Glutamatergic neuron (in vitro differentiated cells): Measurements from ENCODE around the gene GPR63. TPM values are rescaled to one million over a fixed set of nuclear protein-coding genes. Genes with fewer than 3 reads are reported as not detected.

Experiments
- DNase-seq: peaks from one replicate; pipeline ENCODE4 v3.0.0; 2022
- H3K27ac Mint-ChIP-seq: one replicate; pipeline ENCODE4 v1.8.0; 2020; ENCODE audit warnings: mild to moderate bottlenecking, mixed read lengths, inconsistent platforms; ENCODE audit not compliant: unreplicated experiment
- H3K27me3 Mint-ChIP-seq: one replicate; pipeline ENCODE4 v1.8.0; 2020; ENCODE audit warnings: mild to moderate bottlenecking, moderate library complexity, mixed read lengths, inconsistent platforms; ENCODE audit not compliant: unreplicated experiment
- H3K36me3 Mint-ChIP-seq: one replicate; pipeline ENCODE4 v1.8.0; 2020; ENCODE audit warnings: mild to moderate bottlenecking, mixed read lengths, inconsistent platforms; ENCODE audit not compliant: unreplicated experiment
- H3K4me1 Mint-ChIP-seq: one replicate; pipeline ENCODE4 v1.8.0; 2020; ENCODE audit warnings: mild to moderate bottlenecking, low read depth, mixed read lengths, inconsistent platforms; ENCODE audit not compliant: unreplicated experiment
- H3K4me3 Mint-ChIP-seq: one replicate; pipeline ENCODE4 v1.8.0; 2020; ENCODE audit warnings: mild to moderate bottlenecking, mixed read lengths, inconsistent platforms; ENCODE audit not compliant: unreplicated experiment
- H3K9me3 Mint-ChIP-seq: one replicate; pipeline ENCODE4 v1.8.0; 2020; ENCODE audit warnings: mild to moderate bottlenecking, moderate library complexity, mixed read lengths, inconsistent platforms; ENCODE audit not compliant: unreplicated experiment
- total RNA-seq: library from RNA; stranded (reverse); fragmentation: NEBNext Ultra II Directional; extraction: Animal tissue kit (Norgen Biotek cat#: 25700); gene quantifications from one replicate; pipeline ENCODE4 v1.2.1, GENCODE V29; 2021; ENCODE audit not compliant: unreplicated experiment
- TF ChIP-seq, protein P1 (sequence below): fragments of 200-600 bp; sonication (generic); IDR thresholded peaks from one replicate; pipeline ENCODE4 v1.5.0; 2021; ENCODE audit not compliant: partially characterized antibody, unreplicated experiment

Gene GPR63
- total RNA-seq, 1 donor from 2014 or later, result 6.6 TPM

- Mint-ChIP-seq H3K4me3 (no peak overlapping the region), H3K27me3 (no peaks in the 10 kb centered on the region), H3K4me1 (peaks cover 23% of the 10 kb centered on the region), H3K27ac (no peak overlapping the region), H3K36me3 (no peaks in the 10 kb centered on the region), H3K9me3 (no peaks in the 10 kb centered on the region)
- no peak for DNase-seq
- TF ChIP-seq, protein P1, sequence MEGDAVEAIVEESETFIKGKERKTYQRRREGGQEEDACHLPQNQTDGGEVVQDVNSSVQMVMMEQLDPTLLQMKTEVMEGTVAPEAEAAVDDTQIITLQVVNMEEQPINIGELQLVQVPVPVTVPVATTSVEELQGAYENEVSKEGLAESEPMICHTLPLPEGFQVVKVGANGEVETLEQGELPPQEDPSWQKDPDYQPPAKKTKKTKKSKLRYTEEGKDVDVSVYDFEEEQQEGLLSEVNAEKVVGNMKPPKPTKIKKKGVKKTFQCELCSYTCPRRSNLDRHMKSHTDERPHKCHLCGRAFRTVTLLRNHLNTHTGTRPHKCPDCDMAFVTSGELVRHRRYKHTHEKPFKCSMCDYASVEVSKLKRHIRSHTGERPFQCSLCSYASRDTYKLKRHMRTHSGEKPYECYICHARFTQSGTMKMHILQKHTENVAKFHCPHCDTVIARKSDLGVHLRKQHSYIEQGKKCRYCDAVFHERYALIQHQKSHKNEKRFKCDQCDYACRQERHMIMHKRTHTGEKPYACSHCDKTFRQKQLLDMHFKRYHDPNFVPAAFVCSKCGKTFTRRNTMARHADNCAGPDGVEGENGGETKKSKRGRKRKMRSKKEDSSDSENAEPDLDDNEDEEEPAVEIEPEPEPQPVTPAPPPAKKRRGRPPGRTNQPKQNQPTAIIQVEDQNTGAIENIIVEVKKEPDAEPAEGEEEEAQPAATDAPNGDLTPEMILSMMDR, result no peak
These were observed 25.1 kb downstream of the GPR63 start for GRCh38 chr6:96812077-96812703.

GRCh38 chr6:96811670-96812069 is 25.6 kb downstream of the GPR63 start:
- no peaks in the 10 kb centered on the region for H3K36me3 Mint-ChIP-seq
- no peaks in the 10 kb centered on the region for H3K9me3 Mint-ChIP-seq
- H3K27me3 Mint-ChIP-seq, result no peaks in the 10 kb centered on the region
- DNase-seq, result no peak
- TF ChIP-seq, protein P1, result no peak
- no peak overlapping the region for H3K4me3 Mint-ChIP-seq
- H3K27ac Mint-ChIP-seq, result no peak overlapping the region
- H3K4me1 Mint-ChIP-seq, result peaks cover 23% of the 10 kb centered on the region

DNA sequence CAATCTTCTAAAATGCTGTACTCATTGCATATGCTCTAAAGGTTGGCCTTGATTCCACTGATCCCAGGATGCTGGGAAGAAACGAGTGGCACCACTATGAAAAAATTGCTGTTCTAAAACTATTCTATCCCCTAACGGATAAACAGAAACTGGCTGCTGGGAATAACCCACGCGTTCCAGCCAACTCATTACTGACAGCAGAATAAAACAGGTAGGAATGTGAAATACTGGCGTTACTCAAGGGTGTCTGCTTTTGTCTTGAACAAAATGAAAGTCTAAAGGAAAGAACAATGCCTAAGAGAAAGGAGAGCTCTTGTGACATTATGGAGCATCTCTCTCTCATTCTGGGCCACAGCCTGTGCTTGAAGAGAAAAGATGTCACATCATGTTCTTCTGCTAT is 26.1 kb downstream of the GPR63 start:
- H3K27ac Mint-ChIP-seq, result no peak overlapping the region
- no peak overlapping the region for H3K4me3 Mint-ChIP-seq
- TF ChIP-seq, protein P1, result no peak
- no peaks in the 10 kb centered on the region for H3K27me3 Mint-ChIP-seq
- H3K36me3 Mint-ChIP-seq, result no peaks in the 10 kb centered on the region
- H3K4me1 Mint-ChIP-seq, result peaks cover 20% of the 10 kb centered on the region
- no peaks in the 10 kb centered on the region for H3K9me3 Mint-ChIP-seq
- no peak for DNase-seq

DNA sequence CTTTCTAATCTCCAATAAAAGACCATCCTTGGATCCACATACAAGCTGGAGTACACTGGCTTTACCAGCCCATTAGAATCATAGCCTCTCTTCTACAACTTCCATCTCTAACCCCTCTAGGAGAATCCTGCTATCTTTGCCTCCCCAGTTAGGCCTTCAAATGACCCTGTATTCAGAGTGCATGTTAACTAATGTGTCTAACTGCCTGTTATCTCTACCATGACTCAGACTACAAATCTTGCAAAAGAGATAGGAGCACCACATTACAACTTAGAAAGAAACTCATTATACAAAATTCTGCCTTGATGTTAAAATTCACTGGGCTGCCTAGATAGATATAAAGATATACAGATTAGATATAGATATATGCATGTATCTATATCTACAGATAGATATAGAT is 28.2 kb downstream of the GPR63 start:
- TF ChIP-seq, protein P1, result no peak
- H3K36me3 Mint-ChIP-seq, result no peaks in the 10 kb centered on the region
- no peak overlapping the region for H3K4me3 Mint-ChIP-seq
- H3K4me1 Mint-ChIP-seq, result peaks cover 22% of the 10 kb centered on the region
- no peak overlapping the region for H3K27ac Mint-ChIP-seq
- DNase-seq, result no peak
- peaks cover 2% of the 10 kb centered on the region for H3K9me3 Mint-ChIP-seq
- no peaks in the 10 kb centered on the region for H3K27me3 Mint-ChIP-seq

GRCh38 chr6:96803106-96803481 is 34.2 kb downstream of the GPR63 start:
- no peak overlapping the region for H3K27ac Mint-ChIP-seq
- peaks cover 20% of the 10 kb centered on the region for H3K4me1 Mint-ChIP-seq
- no peaks in the 10 kb centered on the region for H3K27me3 Mint-ChIP-seq
- H3K9me3 Mint-ChIP-seq, result peaks cover 2% of the 10 kb centered on the region
- H3K36me3 Mint-ChIP-seq, result no peaks in the 10 kb centered on the region
- TF ChIP-seq, protein P1, result no peak
- DNase-seq, result no peak
- no peak overlapping the region for H3K4me3 Mint-ChIP-seq
